Measurements from ENCODE around the gene TAS2R10. TPM values are rescaled to one million over a fixed set of nuclear protein-coding genes. Genes with fewer than 3 reads are reported as not detected.

TAS2R10 gene
- polyA plus RNA-seq, 1 donor from 2014 or later, result 8.3 TPM

DNA sequence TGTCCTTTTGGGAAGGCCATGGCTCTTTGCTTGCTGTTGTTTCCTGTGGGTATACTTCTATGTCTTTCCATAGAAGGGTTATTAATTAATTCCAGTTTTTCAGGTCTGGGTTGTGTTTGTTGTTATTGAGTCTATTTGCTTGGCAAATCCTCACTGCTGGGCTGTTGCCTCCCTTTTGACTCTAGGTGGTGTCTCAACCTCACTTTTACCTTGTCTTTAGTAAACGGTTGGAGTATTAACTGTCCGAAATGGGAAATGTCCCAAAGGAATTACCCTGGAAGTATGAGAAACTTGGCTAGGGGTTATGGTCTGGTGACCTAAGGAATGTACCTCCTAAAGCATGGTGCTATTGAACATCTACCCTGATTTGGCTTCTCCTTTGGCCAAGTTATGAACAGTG is 41.2 kb upstream of the TAS2R10 start:
- Histone ChIP-seq H3K9ac (ENCODE audit: low read length) (no peak overlapping the region), H2AFZ (ENCODE audit: low read depth, low read length) (no peak overlapping the region), H3K27me3 (ENCODE audit: insufficient read depth, low read depth, low read length) (no peaks in the 10 kb centered on the region), H3K27ac (ENCODE audit: low read length) (no peak overlapping the region), H3K9me3 (ENCODE audit: low read length) (no peaks in the 10 kb centered on the region), H3F3A (ENCODE audit: insufficient read depth, low read length, poor library complexity, severe bottlenecking) (no peaks in the 10 kb centered on the region), H3K9me2 (ENCODE audit: insufficient read depth, low read length) (no peaks in the 10 kb centered on the region), H3K79me2 (replicated peaks; ENCODE audit: insufficient read depth, low read length) (no peaks in the 10 kb centered on the region), H4K20me1 (ENCODE audit: insufficient read depth) (no peaks in the 10 kb centered on the region), H3K4me2 (ENCODE audit: low read length) (no peak overlapping the region), H3K36me3 (ENCODE audit: insufficient read depth, low read length) (peaks cover 3% of the 10 kb centered on the region), H3K4me3 (ENCODE audit: low read length) (no peak overlapping the region)
- no peak for TF ChIP-seq TAF1 (IDR thresholded peaks at IDR 0.05; ENCODE audit: low read depth)
- TF ChIP-seq, protein P1, sequence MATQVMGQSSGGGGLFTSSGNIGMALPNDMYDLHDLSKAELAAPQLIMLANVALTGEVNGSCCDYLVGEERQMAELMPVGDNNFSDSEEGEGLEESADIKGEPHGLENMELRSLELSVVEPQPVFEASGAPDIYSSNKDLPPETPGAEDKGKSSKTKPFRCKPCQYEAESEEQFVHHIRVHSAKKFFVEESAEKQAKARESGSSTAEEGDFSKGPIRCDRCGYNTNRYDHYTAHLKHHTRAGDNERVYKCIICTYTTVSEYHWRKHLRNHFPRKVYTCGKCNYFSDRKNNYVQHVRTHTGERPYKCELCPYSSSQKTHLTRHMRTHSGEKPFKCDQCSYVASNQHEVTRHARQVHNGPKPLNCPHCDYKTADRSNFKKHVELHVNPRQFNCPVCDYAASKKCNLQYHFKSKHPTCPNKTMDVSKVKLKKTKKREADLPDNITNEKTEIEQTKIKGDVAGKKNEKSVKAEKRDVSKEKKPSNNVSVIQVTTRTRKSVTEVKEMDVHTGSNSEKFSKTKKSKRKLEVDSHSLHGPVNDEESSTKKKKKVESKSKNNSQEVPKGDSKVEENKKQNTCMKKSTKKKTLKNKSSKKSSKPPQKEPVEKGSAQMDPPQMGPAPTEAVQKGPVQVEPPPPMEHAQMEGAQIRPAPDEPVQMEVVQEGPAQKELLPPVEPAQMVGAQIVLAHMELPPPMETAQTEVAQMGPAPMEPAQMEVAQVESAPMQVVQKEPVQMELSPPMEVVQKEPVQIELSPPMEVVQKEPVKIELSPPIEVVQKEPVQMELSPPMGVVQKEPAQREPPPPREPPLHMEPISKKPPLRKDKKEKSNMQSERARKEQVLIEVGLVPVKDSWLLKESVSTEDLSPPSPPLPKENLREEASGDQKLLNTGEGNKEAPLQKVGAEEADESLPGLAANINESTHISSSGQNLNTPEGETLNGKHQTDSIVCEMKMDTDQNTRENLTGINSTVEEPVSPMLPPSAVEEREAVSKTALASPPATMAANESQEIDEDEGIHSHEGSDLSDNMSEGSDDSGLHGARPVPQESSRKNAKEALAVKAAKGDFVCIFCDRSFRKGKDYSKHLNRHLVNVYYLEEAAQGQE (IDR thresholded peaks at IDR 0.05; ENCODE audit: borderline replicate concordance), result no peak
- no peak for TF ChIP-seq EP300 (conservative IDR thresholded peaks at IDR 0.05; ENCODE audit: poor library complexity, severe bottlenecking)
- TF ChIP-seq MXI1 (conservative IDR thresholded peaks at IDR 0.05; ENCODE audit: poor library complexity, severe bottlenecking), result no peak

DNA sequence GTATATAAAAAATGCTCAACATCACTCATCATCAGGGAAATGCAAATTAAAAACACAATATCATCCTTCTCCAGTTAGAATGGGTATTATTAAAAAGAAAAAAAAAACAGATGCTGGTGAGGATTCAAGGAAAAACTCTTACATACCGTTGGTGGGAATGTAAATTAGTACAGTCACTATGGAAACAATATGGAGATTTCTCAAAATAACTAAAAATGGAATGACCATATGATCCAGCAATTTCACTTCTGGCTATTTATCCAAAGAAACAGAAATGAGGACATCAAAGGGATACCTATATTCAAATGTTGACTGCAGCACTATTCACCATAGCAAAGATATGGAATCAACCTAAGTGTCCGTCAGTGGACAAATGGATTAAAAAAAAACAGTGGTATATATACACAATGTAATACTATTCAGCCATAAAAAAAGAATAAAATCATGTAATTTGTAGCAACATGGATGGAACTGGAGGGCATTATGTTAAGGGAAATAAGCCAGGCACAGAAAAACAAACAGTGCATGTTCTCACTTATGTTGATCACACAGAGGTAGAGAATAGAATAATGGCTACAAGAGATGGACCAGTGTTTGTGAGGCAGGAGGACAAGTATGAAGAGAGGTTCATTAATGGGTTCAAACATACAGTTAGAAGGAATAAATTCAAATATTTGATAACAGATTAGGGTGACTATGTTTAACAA is 37.5 kb upstream of the TAS2R10 start:
- H3K9me2 ChIP-seq (ENCODE audit: insufficient read depth, low read length), result no peaks in the 10 kb centered on the region
- no peaks in the 10 kb centered on the region for H3K36me3 ChIP-seq (ENCODE audit: insufficient read depth, low read length)
- no peak overlapping the region for H3K27ac ChIP-seq (ENCODE audit: low read length)
- H3F3A ChIP-seq (ENCODE audit: insufficient read depth, low read length, poor library complexity, severe bottlenecking), result no peaks in the 10 kb centered on the region
- no peak overlapping the region for H3K4me3 ChIP-seq (ENCODE audit: low read length)
- no peak overlapping the region for H3K4me2 ChIP-seq (ENCODE audit: low read length)
- no peak overlapping the region for H3K9ac ChIP-seq (ENCODE audit: low read length)
- TF ChIP-seq SMC3 (conservative IDR thresholded peaks at IDR 0.05; ENCODE audit: poor library complexity), result no peak
- TF ChIP-seq EP300 (conservative IDR thresholded peaks at IDR 0.05; ENCODE audit: poor library complexity, severe bottlenecking), result no peak
- TF ChIP-seq, protein P2, sequence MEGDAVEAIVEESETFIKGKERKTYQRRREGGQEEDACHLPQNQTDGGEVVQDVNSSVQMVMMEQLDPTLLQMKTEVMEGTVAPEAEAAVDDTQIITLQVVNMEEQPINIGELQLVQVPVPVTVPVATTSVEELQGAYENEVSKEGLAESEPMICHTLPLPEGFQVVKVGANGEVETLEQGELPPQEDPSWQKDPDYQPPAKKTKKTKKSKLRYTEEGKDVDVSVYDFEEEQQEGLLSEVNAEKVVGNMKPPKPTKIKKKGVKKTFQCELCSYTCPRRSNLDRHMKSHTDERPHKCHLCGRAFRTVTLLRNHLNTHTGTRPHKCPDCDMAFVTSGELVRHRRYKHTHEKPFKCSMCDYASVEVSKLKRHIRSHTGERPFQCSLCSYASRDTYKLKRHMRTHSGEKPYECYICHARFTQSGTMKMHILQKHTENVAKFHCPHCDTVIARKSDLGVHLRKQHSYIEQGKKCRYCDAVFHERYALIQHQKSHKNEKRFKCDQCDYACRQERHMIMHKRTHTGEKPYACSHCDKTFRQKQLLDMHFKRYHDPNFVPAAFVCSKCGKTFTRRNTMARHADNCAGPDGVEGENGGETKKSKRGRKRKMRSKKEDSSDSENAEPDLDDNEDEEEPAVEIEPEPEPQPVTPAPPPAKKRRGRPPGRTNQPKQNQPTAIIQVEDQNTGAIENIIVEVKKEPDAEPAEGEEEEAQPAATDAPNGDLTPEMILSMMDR (IDR thresholded peaks at IDR 0.05; ENCODE audit: poor library complexity, severe bottlenecking), result no peak
- TF ChIP-seq, protein P1 (IDR thresholded peaks at IDR 0.05; ENCODE audit: borderline replicate concordance), result no peak
- no peak for TF ChIP-seq RAD21 (conservative IDR thresholded peaks at IDR 0.05)
- TF ChIP-seq TAF1 (IDR thresholded peaks at IDR 0.05; ENCODE audit: low read depth), result no peak
- no peak for TF ChIP-seq EZH2 (IDR thresholded peaks at IDR 0.05; ENCODE audit: borderline replicate concordance, insufficient read depth, low read length, poor library complexity, severe bottlenecking)
- TF ChIP-seq POLR2AphosphoS5 (IDR thresholded peaks at IDR 0.05), result no peak
- no peak for TF ChIP-seq MXI1 (conservative IDR thresholded peaks at IDR 0.05; ENCODE audit: poor library complexity, severe bottlenecking)
- no peaks in the 10 kb centered on the region for H3K9me3 ChIP-seq (ENCODE audit: low read length)
- no peaks in the 10 kb centered on the region for H3K27me3 ChIP-seq (ENCODE audit: insufficient read depth, low read depth, low read length)
- no peaks in the 10 kb centered on the region for H4K20me1 ChIP-seq (ENCODE audit: insufficient read depth)
- H3K79me2 ChIP-seq (replicated peaks; ENCODE audit: insufficient read depth, low read length), result no peaks in the 10 kb centered on the region
- H2AFZ ChIP-seq (ENCODE audit: low read depth, low read length), result no peak overlapping the region

Measured in neural cell (in vitro differentiated cells).